ENCODE results near the gene SLC25A31.

- TF ChIP-seq POLR2A (IDR thresholded peaks at IDR 0.05; ENCODE audit: low read depth, low read length) = no peak
- no peak for TF ChIP-seq POLR2AphosphoS5 (IDR thresholded peaks at IDR 0.05; ENCODE audit: low read depth, low read length)
Measured at GRCh38 chr4:127822430-127822829, 92.2 kb downstream of the SLC25A31 start.

Data from GM12892 (cell line).